ENCODE data around the gene DDX23.
"Not testable (repeated sequence)": the region's sequence is repeated elsewhere in the genome, so short reads cannot be mapped to it uniquely, and the experiment has no call there.

DDX23 gene

GRCh38 chr12:48875944-48876515 is 24.1 kb upstream of the DDX23 start:
- Histone ChIP-seq H3K36me3 (ENCODE audit: low read length) (no peaks in the 10 kb centered on the region), H4K20me1 (ENCODE audit: low read depth, low read length) (no peaks in the 10 kb centered on the region), H3K4me3 (ENCODE audit: insufficient read depth, low read length, poor library complexity, severe bottlenecking) (no peak overlapping the region), H3K27ac (ENCODE audit: low read depth, low read length) (no peak overlapping the region), H3K9ac (ENCODE audit: low read length) (no peak overlapping the region), H2AFZ (ENCODE audit: low read depth, low read length, severe bottlenecking) (no peak overlapping the region), H3F3A (ENCODE audit: insufficient read depth) (no peaks in the 10 kb centered on the region), H3K9me2 (replicated peaks; ENCODE audit: insufficient read depth, low read length) (no peaks in the 10 kb centered on the region), H3K27me3 (ENCODE audit: low read length) (no peaks in the 10 kb centered on the region), H3K9me3 (ENCODE audit: insufficient read depth, low read length) (no peaks in the 10 kb centered on the region), H3K4me2 (ENCODE audit: low read depth, low read length, poor library complexity, severe bottlenecking) (no peak overlapping the region), H3K79me2 (ENCODE audit: insufficient read depth, low read length) (no peaks in the 10 kb centered on the region)
- TF ChIP-seq CTCF (IDR thresholded peaks at IDR 0.05; ENCODE audit: insufficient read depth, low read length, poor library complexity, severe bottlenecking) (no peak), EZH2phosphoT487 (conservative IDR thresholded peaks at IDR 0.05; ENCODE audit: low read length) (no peak)

- not testable (repeated sequence) for H3K9me2 ChIP-seq (replicated peaks; ENCODE audit: insufficient read depth, low read length); H3F3A ChIP-seq (ENCODE audit: insufficient read depth); H4K20me1 ChIP-seq (ENCODE audit: low read depth, low read length); H3K27ac ChIP-seq (ENCODE audit: low read depth, low read length); H3K79me2 ChIP-seq (ENCODE audit: insufficient read depth, low read length); H3K4me2 ChIP-seq (ENCODE audit: low read depth, low read length, poor library complexity, severe bottlenecking); H2AFZ ChIP-seq (ENCODE audit: low read depth, low read length, severe bottlenecking); H3K4me3 ChIP-seq (ENCODE audit: insufficient read depth, low read length, poor library complexity, severe bottlenecking); H3K9ac ChIP-seq (ENCODE audit: low read length); H3K9me3 ChIP-seq (ENCODE audit: insufficient read depth, low read length); H3K27me3 ChIP-seq (ENCODE audit: low read length); H3K36me3 ChIP-seq (ENCODE audit: low read length)
Measured at GRCh38 chr12:48873534-48873933, 21.6 kb upstream of the DDX23 start.

- H2AFZ ChIP-seq (ENCODE audit: low read depth, low read length, severe bottlenecking), result no peak overlapping the region
- no peak overlapping the region for H3K9ac ChIP-seq (ENCODE audit: low read length)
- no peaks in the 10 kb centered on the region for H3K9me2 ChIP-seq (replicated peaks; ENCODE audit: insufficient read depth, low read length)
- H3K4me3 ChIP-seq (ENCODE audit: insufficient read depth, low read length, poor library complexity, severe bottlenecking), result no peak overlapping the region
- H3K4me2 ChIP-seq (ENCODE audit: low read depth, low read length, poor library complexity, severe bottlenecking), result no peak overlapping the region
- no peaks in the 10 kb centered on the region for H3K79me2 ChIP-seq (ENCODE audit: insufficient read depth, low read length)
- no peaks in the 10 kb centered on the region for H3F3A ChIP-seq (ENCODE audit: insufficient read depth)
- H4K20me1 ChIP-seq (ENCODE audit: low read depth, low read length), result no peaks in the 10 kb centered on the region
- H3K9me3 ChIP-seq (ENCODE audit: insufficient read depth, low read length), result no peaks in the 10 kb centered on the region
- TF ChIP-seq EZH2phosphoT487 (conservative IDR thresholded peaks at IDR 0.05; ENCODE audit: low read length) (no peak), CTCF (IDR thresholded peaks at IDR 0.05; ENCODE audit: insufficient read depth, low read length, poor library complexity, severe bottlenecking) (no peak)
- no peaks in the 10 kb centered on the region for H3K36me3 ChIP-seq (ENCODE audit: low read length)
- no peak overlapping the region for H3K27ac ChIP-seq (ENCODE audit: low read depth, low read length)
- H3K27me3 ChIP-seq (ENCODE audit: low read length), result no peaks in the 10 kb centered on the region
Measured at GRCh38 chr12:48873096-48873495, 21.1 kb upstream of the DDX23 start.

DNA sequence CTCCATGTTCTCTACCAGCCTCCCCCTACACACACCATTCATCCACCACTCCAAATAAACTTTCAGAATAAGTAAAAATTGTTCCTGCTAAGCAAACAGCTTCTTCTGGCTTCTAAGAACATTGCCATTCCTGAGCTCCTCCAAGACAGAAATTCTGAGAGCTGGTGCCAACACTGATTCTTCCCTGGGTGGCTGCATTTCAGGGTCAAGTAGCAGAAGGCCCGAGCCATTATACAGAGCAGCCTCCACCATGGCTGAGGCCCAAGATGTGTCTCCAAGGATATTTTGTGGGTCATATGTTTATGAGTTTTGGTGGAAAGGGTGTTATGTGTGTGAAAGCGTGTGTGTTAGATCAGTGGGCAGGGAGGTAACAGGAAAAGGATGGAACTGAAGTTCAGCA is 17.2 kb upstream of the DDX23 start:
- no peak overlapping the region for H2AFZ ChIP-seq (ENCODE audit: low read depth, low read length, severe bottlenecking)
- no peak overlapping the region for H3K4me3 ChIP-seq (ENCODE audit: insufficient read depth, low read length, poor library complexity, severe bottlenecking)
- no peaks in the 10 kb centered on the region for H3K36me3 ChIP-seq (ENCODE audit: low read length)
- no peak overlapping the region for H3K4me2 ChIP-seq (ENCODE audit: low read depth, low read length, poor library complexity, severe bottlenecking)
- H3K9me3 ChIP-seq (ENCODE audit: insufficient read depth, low read length), result no peaks in the 10 kb centered on the region
- H4K20me1 ChIP-seq (ENCODE audit: low read depth, low read length), result no peaks in the 10 kb centered on the region
- no peak overlapping the region for H3K27ac ChIP-seq (ENCODE audit: low read depth, low read length)
- H3K9ac ChIP-seq (ENCODE audit: low read length), result no peak overlapping the region
- no peaks in the 10 kb centered on the region for H3K79me2 ChIP-seq (ENCODE audit: insufficient read depth, low read length)
- no peaks in the 10 kb centered on the region for H3F3A ChIP-seq (ENCODE audit: insufficient read depth)
- TF ChIP-seq CTCF (IDR thresholded peaks at IDR 0.05; ENCODE audit: insufficient read depth, low read length, poor library complexity, severe bottlenecking) (no peak), EZH2phosphoT487 (conservative IDR thresholded peaks at IDR 0.05; ENCODE audit: low read length) (no peak)
- no peaks in the 10 kb centered on the region for H3K27me3 ChIP-seq (ENCODE audit: low read length)
- no peaks in the 10 kb centered on the region for H3K9me2 ChIP-seq (replicated peaks; ENCODE audit: insufficient read depth, low read length)

Data from SU-DHL-6 (cell line).